Endothelial cell of umbilical vein (primary cell): Measurements from ENCODE around the gene PHKA2. TPM values are rescaled to one million over a fixed set of nuclear protein-coding genes. Genes with fewer than 3 reads are reported as not detected.

Experiments used
- BruUV-seq: library from RNA; stranded (reverse); fragments of 400-500 nt; replicated peaks from 2 replicates; lab custom pipeline; 2021; lab: Mats Ljungman, UMichigan
- CTCF ChIA-PET: fragments of 300-600, 350-600 bp; sonication (Branson Sonifier 250); formaldehyde crosslinking; loops from one replicate; lab custom pipeline; 2021; ENCODE audit warnings: antibody characterized with exemption, inconsistent platforms; lab: Charles Lee
- POLR2A ChIA-PET: fragments of 300-600, 350-600 bp; sonication (Branson Sonifier 250); formaldehyde crosslinking; loops from one replicate; lab custom pipeline; 2021; ENCODE audit warnings: antibody characterized with exemption, inconsistent platforms; lab: Charles Lee
- DNase-seq: peaks from one replicate; pipeline ENCODE4 v3.0.0-alpha.2; 2011; ENCODE audit warnings: low read depth, low spot score
- FAIRE-seq: peaks from 2 replicates; lab custom pipeline; 2011; peaks lifted over from hg19 to GRCh38; lab: Jason Lieb, UNC
- H2AFZ ChIP-seq: 2 replicates; pipeline ENCODE4 v1.6.0; 2012; ENCODE audit warnings: low read depth, low read length, control low read depth, inconsistent platforms
- H3K27ac ChIP-seq: 2 replicates; pipeline ENCODE4 v1.5.1; 2011; ENCODE audit warnings: low read depth, mild to moderate bottlenecking, control low read depth, low read length, moderate library complexity; ENCODE audit not compliant: insufficient read depth
- H3K27me3 ChIP-seq, 2 experiments: 2 replicates each; pipeline versions ENCODE4 v1.6.0 to v1.6.1; 2011; ENCODE audit warnings: low read length in 2 of 2, mixed read lengths in 1 of 2; ENCODE audit not compliant: control insufficient read depth in 2 of 2, insufficient read depth in 2 of 2
- H3K36me3 ChIP-seq, 2 experiments: 2 replicates in 1 of 2; 3 replicates in 1 of 2; pipeline ENCODE4 v1.5.1; 2011; ENCODE audit warnings: low read length in 2 of 2, mild to moderate bottlenecking in 1 of 2, moderate library complexity in 1 of 2; ENCODE audit not compliant: control insufficient read depth in 2 of 2, insufficient read depth in 2 of 2; ENCODE audit errors: extremely low read depth in 1 of 2
- H3K4me1 ChIP-seq: 3 replicates; pipeline ENCODE4 v1.5.1; 2011; ENCODE audit warnings: mild to moderate bottlenecking, low read length; ENCODE audit not compliant: control insufficient read depth, insufficient read depth; ENCODE audit errors: extremely low read depth
- H3K4me2 ChIP-seq: 2 replicates; pipeline ENCODE4 v1.6.1; 2011; ENCODE audit warnings: low read length, control low read depth, mixed read lengths; ENCODE audit not compliant: insufficient read depth
- H3K4me3 ChIP-seq, 3 experiments: fragments of 200-600 bp in 1 of 3; sonication (generic), shearing (Covaris generic) in 1 of 3; replicated peaks in 1 of 3; 2 replicates each; pipeline ENCODE4 v1.5.1; 2011 to 2016; ENCODE audit warnings: control low read depth in 3 of 3, low read length in 3 of 3, mild to moderate bottlenecking in 2 of 3, inconsistent platforms in 1 of 3, low read depth in 1 of 3, moderate library complexity in 1 of 3; ENCODE audit not compliant: insufficient read depth in 1 of 3
- H3K79me2 ChIP-seq: 2 replicates; pipeline ENCODE4 v1.6.0; 2012; ENCODE audit warnings: low read length, inconsistent platforms; ENCODE audit not compliant: control insufficient read depth, insufficient read depth
- H3K9ac ChIP-seq: replicated peaks from 2 replicates; pipeline ENCODE3; 2011; ENCODE audit warnings: low read length, control low read depth; ENCODE audit not compliant: insufficient read depth; ENCODE audit errors: extremely low read depth
- H3K9me1 ChIP-seq: replicated peaks from 3 replicates; pipeline ENCODE4 v1.6.0; 2011; ENCODE audit warnings: mild to moderate bottlenecking, low read length; ENCODE audit not compliant: control insufficient read depth, insufficient read depth; ENCODE audit errors: extremely low read depth
- H3K9me3 ChIP-seq: replicated peaks from 2 replicates; pipeline ENCODE4 v1.5.1; 2012; ENCODE audit warnings: low read length, inconsistent platforms; ENCODE audit not compliant: control insufficient read depth, insufficient read depth
- H4K20me1 ChIP-seq: replicated peaks from 2 replicates; pipeline ENCODE3; 2011; ENCODE audit warnings: mild to moderate bottlenecking, low read length; ENCODE audit not compliant: control insufficient read depth, insufficient read depth; ENCODE audit errors: extremely low read depth
- EZH2 ChIP-seq: IDR thresholded peaks from 2 replicates; pipeline ENCODE4 v1.6.1; 2012; ENCODE audit warnings: borderline replicate concordance, low read depth, mild to moderate bottlenecking, moderate library complexity, low read length, inconsistent platforms; ENCODE audit not compliant: severe bottlenecking
- FOS ChIP-seq: IDR thresholded peaks from 2 replicates; pipeline ENCODE4 v1.6.1; 2011; ENCODE audit warnings: mild to moderate bottlenecking, low read length, moderate library complexity, borderline replicate concordance; ENCODE audit not compliant: insufficient read depth
- GATA2 ChIP-seq: IDR thresholded peaks from 2 replicates; pipeline ENCODE4 v1.7.0; 2011; ENCODE audit warnings: low read depth, mild to moderate bottlenecking, moderate library complexity, mixed read lengths, low read length; ENCODE audit not compliant: insufficient read length, insufficient read depth
- JUN ChIP-seq: IDR thresholded peaks from 2 replicates; pipeline ENCODE4 v1.6.1; 2011; ENCODE audit warnings: borderline replicate concordance, low read depth; ENCODE audit not compliant: insufficient read length, insufficient read depth
- MYC ChIP-seq: IDR thresholded peaks from one replicate; pipeline ENCODE4 v1.6.1; 2011; ENCODE audit warnings: mild to moderate bottlenecking, low read depth, low read length
- POLR2A ChIP-seq: IDR thresholded peaks from 2 replicates; pipeline ENCODE4 v1.6.1; 2012; ENCODE audit warnings: low read depth, mild to moderate bottlenecking, control low read depth, low read length
- POLR2AphosphoS5 ChIP-seq: IDR thresholded peaks from 2 replicates; pipeline ENCODE4 v1.6.1; 2012; ENCODE audit warnings: low read depth, mild to moderate bottlenecking, control low read depth, low read length, moderate library complexity; ENCODE audit not compliant: insufficient read depth
- dilution Hi-C: fragments of 300-500 bp; cut with MboI; formaldehyde crosslinking; loops from one replicate; pipeline ENCODE4 v1.15.0; 2019; ENCODE audit warnings: low sequenced_read_pairs; ENCODE audit not compliant: extremely low pct_ligation_motif_present
- intact Hi-C: fragments of 100-400 bp; cut with micrococcal nuclease; formaldehyde crosslinking; loops from one replicate; pipeline ENCODE4 v1.10.0; 2022
- polyA plus RNA-seq, 4 experiments: library from polyadenylated mRNA; depleted of rRNA in 3 of 4; stranded (reverse) in 3 of 4; unstranded in 1 of 4; fragments of >200 nt; gene quantifications; 2 replicates each; pipeline versions ENCODE4 v1.2.1 to v1.2.3, GENCODE V29; 2011 to 2012; ENCODE audit warnings: missing spikeins in 1 of 4
- total RNA-seq: library from RNA; stranded (reverse); gene quantifications from 2 replicates; pipeline ENCODE4 v1.2.3, GENCODE V29; 2021
- TF ChIP-seq, protein P1 (sequence below), 2 donors: IDR thresholded peaks; 1 replicate in 1 of 2; 2 replicates in 1 of 2; pipeline ENCODE4 v1.5.1; 2011; ENCODE audit warnings: low read length in 2 of 2, mild to moderate bottlenecking in 2 of 2, moderate library complexity in 2 of 2, control low read depth in 1 of 2, inconsistent platforms in 1 of 2, low read depth in 1 of 2; ENCODE audit not compliant: insufficient read depth in 1 of 2; ENCODE audit errors: extremely low read depth in 1 of 2
- TF ChIP-seq, protein P2 (sequence below): IDR thresholded peaks from 2 replicates; pipeline ENCODE4 v1.6.1; 2011; ENCODE audit not compliant: insufficient read depth, insufficient read length

Gene PHKA2
- total and polyA plus RNA-seq, 2 donors (not counting 3 experiments of a cell fraction or from before 2014, with no cell fraction given): 16.7 to 17.1 TPM

DNA sequence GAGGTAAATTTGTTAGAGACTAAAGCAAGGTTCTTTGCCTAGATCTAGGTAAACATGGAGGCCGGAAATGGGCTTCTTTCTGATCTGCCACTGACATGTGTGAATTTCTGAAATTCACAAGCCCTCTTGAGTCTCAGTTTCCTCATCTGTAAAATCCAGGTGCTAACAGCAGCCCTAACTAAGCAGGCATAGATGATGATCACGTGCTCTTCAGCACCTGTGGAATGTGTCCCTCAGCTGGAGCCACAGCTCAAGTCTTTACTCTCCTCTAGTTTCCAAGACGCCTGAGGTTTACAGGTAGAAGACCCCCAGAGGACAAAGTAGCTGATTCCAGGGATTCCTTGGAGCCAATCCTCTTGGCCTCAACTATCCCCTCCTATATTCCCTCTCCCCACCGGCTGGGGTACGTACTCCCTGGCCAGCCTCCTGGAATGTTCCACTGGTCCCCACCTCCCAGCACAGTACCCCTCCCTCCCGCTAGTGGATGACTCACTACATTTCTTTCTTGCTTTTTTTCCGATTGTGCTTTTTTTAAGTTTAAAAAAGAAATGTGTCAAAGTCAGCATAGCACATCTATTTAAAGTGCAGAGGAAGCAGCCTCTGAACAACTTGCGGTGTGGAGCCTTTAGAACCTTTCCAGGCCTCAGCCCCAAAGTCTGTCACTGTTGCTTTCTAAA is 98.4 kb downstream of the PHKA2 start:
- dilution Hi-C loops: no loop called here
- no TSS peak for BruUV-seq
- Histone ChIP-seq H3K27ac (no peak overlapping the region), H3K4me3 (peak overlapping the region in 1 of 3 experiments; percentile 21), H4K20me1 (no peaks in the 10 kb centered on the region), H3K79me2 (no peaks in the 10 kb centered on the region), H2AFZ (no peak overlapping the region), H3K9me3 (no peaks in the 10 kb centered on the region), H3K9ac (no peak overlapping the region), H3K36me3 (no peaks in the 10 kb centered on the region), H3K4me1 (peaks cover 12% of the 10 kb centered on the region), H3K27me3 (no peaks in the 10 kb centered on the region), H3K9me1 (no peaks in the 10 kb centered on the region), H3K4me2 (no peak overlapping the region)
- intact Hi-C loops: loop anchor here (1.0 to 5.0 kb wide), 5 partner anchors 97 to 494 kb away; partner anchors contain the start of gene PHKA2
- ChIA-PET CTCF (interaction anchor here (0.8 to 1.5 kb wide), 5 partner anchors 12 to 475 kb away, joined by 3 to 5 read pairs (median 4); no protein-coding TSS in a partner anchor), POLR2A (no interaction called here)
- DNase-seq (peak; percentile 31), FAIRE-seq (peak; percentile 74)
- TF ChIP-seq, protein P1, sequence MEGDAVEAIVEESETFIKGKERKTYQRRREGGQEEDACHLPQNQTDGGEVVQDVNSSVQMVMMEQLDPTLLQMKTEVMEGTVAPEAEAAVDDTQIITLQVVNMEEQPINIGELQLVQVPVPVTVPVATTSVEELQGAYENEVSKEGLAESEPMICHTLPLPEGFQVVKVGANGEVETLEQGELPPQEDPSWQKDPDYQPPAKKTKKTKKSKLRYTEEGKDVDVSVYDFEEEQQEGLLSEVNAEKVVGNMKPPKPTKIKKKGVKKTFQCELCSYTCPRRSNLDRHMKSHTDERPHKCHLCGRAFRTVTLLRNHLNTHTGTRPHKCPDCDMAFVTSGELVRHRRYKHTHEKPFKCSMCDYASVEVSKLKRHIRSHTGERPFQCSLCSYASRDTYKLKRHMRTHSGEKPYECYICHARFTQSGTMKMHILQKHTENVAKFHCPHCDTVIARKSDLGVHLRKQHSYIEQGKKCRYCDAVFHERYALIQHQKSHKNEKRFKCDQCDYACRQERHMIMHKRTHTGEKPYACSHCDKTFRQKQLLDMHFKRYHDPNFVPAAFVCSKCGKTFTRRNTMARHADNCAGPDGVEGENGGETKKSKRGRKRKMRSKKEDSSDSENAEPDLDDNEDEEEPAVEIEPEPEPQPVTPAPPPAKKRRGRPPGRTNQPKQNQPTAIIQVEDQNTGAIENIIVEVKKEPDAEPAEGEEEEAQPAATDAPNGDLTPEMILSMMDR (IDR thresholded peaks at IDR 0.05; ENCODE audit: extremely low read depth in 1 of 2, insufficient read depth in 1 of 2, low read depth in 1 of 2, low read length in 2 of 2): no peak
- TF ChIP-seq MYC (no peak), POLR2AphosphoS5 (no peak), FOS (no peak), GATA2 (no peak), EZH2 (no peak), JUN (no peak), POLR2A (no peak)
- TF ChIP-seq, protein P2, sequence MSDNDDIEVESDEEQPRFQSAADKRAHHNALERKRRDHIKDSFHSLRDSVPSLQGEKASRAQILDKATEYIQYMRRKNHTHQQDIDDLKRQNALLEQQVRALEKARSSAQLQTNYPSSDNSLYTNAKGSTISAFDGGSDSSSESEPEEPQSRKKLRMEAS: no peak
